Hepatocyte (in vitro differentiated cells): ENCODE results near the gene ZSCAN32.

ENCODE experiments used
- EZH2 ChIP-seq: fragments of 200-600 bp; sonication (generic); IDR thresholded peaks from 2 replicates; pipeline ENCODE4 v1.6.1; 2016; ENCODE audit warnings: antibody characterized with exemption, mild to moderate bottlenecking, borderline replicate concordance
- TF ChIP-seq, protein P1 (sequence below): fragments of 200-600 bp; sonication (generic); IDR thresholded peaks from 2 replicates; pipeline ENCODE4 v1.5.1; 2016; ENCODE audit warnings: antibody characterized with exemption, mild to moderate bottlenecking; ENCODE audit not compliant: poor library complexity

DNA sequence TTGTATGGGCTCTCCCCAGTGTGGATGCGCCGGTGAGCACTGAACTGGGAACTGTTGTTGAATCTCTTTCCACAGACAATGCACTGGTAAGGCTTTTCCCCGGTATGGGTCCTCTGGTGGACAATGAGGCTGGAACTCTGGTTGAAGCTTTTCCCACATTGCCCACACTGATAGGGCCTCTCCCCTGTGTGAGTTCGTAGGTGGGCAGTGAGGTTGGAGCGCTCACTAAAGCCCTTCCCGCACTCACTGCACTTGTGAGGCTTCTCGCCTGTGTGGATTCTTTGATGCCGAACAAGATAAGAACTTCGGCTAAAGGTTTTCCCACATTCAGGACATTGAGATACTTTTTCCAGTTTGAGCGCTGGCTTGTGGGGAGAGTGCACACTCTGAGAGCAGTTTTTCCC is 17.8 kb downstream of the ZSCAN32 start:
- TF ChIP-seq, protein P1, sequence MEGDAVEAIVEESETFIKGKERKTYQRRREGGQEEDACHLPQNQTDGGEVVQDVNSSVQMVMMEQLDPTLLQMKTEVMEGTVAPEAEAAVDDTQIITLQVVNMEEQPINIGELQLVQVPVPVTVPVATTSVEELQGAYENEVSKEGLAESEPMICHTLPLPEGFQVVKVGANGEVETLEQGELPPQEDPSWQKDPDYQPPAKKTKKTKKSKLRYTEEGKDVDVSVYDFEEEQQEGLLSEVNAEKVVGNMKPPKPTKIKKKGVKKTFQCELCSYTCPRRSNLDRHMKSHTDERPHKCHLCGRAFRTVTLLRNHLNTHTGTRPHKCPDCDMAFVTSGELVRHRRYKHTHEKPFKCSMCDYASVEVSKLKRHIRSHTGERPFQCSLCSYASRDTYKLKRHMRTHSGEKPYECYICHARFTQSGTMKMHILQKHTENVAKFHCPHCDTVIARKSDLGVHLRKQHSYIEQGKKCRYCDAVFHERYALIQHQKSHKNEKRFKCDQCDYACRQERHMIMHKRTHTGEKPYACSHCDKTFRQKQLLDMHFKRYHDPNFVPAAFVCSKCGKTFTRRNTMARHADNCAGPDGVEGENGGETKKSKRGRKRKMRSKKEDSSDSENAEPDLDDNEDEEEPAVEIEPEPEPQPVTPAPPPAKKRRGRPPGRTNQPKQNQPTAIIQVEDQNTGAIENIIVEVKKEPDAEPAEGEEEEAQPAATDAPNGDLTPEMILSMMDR, result no peak
- TF ChIP-seq EZH2, result no peak
